Inflammatory macrophage treated with lipopolysaccharide for 1 hour (primary cell): Measurements from ENCODE around the gene SULT1B1.
"Not testable (repeated sequence)": the region's sequence is repeated elsewhere in the genome, so short reads cannot be mapped to it uniquely, and the experiment has no call there.

ENCODE experiments used
- DNase-seq, 2 donors: peaks; one replicate each; pipeline ENCODE4 v3.0.0-alpha.2; 2020 to 2022

Gene SULT1B1

DNA sequence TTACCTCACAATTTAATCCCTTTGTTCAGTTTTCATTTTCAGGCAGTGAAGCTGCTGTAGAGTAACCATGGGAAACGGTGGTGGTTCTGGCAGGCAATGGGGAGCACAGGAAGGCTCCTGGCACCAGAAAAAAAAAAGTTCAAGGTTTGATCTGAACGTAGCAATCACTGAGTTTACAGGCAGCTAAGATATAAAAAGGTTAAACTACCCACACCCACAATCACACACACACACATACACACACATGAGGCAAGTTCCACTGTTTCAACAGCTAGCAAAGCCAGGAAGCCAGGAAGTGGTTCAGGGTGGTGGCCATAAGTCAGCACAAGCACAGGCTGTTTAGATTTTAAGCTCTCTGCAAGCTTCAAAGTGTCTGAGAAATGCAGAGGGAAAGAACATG is at the start of gene SULT1B1:
TSS of gene SULT1B1 (minus strand) at position 166 of the 400 bp plus-strand sequence. CDS start 5,403 bp downstream, outside the sequence.
- DNase-seq = peak; percentile 47 to 53

DNA sequence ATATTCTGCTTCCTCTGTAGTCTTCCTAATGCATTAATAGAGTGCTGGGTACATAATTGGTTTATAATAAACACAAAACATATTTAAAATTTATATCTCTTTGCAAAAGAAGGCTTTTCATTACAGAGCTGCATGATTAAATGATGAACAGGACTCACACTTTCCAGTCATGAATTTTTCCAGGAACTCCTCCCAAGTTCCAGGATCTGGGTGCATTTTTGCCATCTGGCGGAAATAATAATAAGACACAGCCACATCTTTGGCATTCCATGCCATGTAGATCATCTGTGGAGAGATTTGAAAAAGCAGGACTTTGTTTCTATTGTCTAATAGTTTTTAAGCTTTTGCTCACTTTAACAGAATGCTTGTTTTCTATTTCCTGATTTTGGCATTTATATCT is 40.2 kb upstream of the SULT1B1 start:
- DNase-seq = no peak

DNA sequence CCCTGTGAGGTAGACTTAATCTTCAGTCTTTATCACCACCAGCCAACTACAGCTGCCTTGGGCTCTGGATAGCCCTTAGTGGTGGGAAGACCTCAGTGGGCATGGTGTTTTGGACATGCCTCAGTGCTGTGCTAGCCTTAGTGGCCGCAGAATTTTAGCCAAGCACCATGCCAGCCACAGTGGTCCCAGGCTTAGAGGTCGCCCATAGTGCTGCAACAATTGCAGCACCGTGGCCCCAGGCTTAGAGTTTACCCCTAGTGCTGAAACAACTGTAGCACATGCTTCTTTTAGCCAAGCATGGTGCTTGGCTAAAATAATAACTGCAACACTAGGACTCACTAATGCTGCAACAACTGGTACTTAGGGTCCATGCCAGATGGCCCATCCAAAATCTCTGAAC is 38.9 kb upstream of the SULT1B1 start:
- DNase-seq = no peak

DNA sequence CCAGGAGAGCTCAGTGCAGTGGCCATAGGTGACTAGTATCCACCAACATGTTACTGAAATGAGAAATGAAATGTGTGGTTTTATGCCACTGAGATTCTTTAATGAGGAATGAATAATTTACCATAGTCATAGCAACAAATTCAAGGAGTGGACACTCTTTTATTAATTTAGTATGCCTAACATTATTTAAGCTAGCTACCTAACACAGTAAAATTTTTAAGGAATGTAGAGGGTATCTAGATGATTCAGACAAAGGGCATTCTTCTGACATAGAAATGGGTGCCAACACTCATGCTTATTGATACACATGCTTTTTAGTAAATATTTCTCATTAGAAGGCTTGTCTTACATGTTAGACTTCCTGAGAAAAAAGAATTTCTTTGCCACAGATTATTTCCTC is 33.3 kb upstream of the SULT1B1 start:
- DNase-seq = no peak

DNA sequence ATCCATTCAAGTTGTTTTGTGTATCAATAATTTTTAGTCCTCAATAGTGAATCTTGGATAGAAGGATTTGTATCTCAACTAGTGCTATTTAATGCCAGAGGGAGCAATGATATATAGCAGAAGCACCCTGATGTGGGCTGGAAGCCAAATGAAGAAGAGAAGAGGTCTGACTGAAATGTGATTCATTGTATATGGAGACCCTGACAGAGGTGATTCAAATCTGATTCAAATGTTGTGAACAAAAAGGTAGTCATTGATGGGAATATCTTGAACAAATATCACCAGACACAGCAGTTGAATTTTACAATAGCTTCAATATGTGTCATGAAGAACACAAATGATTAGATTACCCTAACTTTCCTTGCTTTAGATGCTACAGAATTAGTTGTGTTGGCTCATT is 27.5 kb upstream of the SULT1B1 start:
- no peak for DNase-seq

DNA sequence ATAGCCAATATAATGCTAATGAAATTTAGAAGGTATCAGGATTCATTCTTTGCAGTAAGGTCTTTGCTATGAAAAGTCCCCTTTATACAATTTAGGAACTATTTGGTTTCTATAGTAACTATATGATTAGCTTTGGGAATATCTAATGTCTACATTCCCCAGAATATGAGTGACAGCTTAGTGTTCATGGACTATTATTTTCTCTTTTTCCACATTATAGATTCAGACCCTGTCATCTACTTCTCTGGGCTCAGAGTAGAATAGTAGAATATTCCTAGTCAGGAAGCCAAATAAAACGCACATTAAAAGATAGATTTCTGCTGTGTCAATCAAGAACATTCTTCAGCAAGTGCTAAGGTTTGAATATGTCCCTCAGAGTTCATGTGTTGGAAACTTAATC is 26.1 kb upstream of the SULT1B1 start:
- DNase-seq = no peak

DNA sequence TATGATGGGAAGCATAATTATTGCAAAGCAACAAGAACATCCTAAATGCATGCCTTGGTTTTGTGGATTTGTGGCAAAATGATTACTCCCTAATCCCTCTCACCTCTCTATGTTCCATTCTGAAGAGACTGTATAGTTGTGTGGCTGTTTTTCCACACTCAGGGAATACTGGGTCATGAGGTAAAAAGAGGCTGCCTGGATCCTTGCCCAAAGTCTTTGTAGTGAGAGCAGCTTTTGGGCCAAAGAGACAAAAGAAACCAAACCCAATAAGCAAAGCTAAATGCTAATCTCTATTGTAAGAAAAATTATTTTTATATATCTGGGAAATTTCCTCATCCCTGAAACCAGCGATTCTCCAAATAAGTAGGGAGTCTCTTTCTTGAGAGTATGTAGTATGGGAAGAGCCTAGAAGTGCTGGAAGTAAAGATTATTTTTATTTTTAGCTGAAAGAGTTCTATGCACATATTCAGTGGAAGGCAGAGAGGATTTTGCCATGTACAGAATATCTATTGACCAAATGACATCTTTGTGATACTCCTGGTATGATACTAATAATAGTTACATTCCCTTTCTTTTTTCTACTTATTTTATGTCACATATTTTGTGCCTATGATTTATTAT is 24.9 kb upstream of the SULT1B1 start:
- DNase-seq = no peak

DNA sequence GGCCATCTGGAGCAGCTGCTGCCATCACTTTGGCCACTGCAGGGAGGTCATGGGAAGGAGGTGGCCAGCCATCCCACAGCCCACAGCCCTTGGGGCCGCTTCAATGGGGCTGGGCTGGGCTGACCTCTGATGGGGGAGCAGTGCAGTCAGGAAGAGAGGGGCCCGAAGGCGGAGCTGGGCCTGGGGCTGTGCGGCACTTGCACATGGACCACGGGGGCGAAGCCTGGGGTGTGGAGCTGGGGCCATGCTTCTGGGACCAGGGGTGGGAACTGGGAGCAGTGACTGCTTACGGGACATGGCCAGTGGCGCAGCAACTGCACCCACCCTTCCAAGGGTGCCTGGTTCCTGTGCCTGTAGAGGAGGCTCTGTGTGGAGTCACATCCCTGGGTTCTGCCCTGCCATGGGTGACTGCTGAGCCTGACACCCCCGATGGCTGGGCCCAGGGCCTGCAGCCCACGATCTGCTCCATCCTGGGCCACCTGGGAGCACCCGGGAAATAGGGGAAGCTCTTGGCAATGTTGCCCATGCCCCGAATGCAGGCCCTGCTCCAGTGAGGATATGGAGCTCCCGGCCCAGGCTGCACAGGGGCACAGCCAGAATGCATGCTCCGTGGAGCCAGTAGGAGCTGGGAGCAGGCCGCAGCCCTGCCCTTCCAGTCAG is 22.4 kb upstream of the SULT1B1 start:
- no peak for DNase-seq

DNA sequence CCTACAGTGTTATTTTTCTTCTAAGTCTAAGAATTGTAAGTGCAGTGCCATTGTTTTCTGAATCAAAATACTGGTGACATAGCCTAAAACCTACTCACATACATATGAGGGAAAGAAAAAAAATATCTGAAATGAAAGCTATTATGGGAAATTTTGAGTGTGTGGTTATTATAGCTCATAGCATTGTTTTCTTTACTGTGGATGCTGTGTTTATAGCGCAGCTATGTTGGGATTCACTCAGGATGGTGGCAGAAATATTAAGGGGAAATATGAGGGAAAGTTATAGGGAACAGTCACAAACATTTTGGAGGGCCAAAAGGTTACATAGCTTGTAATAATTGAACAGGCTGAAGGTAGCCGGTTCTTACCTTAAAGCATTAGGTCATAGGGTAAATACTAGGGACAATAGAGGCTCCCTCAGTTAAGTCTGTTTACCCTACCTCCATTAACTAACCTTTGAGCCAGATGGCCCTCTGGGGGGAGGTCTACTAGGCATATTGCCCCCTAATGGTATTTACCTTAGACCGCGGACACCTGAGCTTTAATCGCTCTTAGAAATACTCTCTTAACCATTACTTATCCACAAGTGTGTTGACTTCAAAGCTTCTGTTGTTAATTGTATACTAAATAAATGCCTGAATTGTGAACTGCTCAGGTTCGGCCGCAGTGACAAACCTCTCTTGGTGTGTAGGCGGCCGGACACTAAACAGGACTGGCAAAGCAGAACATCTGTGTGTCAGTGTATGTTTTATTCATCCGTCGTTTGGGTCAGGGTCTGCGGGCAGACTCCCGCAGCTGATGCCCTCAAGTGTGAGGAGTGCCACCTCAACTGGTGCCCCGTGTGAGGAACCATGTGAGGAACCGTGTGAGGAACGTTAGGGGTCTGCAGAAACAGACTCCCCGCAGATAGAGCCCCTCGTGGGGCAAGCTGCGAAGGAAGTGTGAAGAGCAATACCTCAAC is 21.3 kb upstream of the SULT1B1 start:
- no peak for DNase-seq

DNA sequence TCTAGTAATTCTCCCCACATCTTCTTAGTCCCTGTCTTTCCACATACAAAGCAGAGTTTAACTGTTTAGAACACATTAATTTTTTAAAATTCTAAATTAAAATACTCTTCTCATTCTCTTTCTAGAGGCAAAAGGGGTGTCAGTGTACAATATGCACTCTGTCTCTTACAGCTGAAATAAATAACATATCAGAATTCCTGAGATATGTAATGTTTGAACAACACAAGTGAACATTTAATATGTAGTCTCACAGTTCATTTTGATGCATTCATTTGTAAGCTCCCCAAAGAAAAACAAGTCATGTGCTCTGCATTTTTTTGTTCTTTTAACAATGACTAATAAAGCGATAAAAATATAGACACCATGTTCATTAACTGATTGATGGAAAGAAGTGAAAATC is 19.7 kb upstream of the SULT1B1 start:
- DNase-seq = no peak

DNA sequence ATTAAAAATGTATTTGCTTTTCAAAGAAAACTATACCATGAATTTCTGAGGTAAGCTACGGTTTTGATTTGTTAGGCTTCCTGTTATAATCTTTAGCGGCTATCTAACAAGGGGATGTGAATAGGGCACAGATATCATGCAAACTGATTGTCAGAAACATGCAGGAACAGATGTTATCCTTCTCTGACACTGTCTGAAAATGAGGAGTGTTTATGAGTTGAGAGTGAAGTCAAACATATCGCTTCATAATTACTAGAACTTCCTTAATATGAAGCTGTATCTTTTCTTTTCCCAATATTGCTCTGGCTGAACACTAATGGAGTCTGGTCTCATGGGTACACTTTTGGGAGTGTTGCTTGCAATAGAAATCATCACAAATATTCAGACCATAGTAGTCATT is 16.3 kb upstream of the SULT1B1 start:
- DNase-seq = no peak

DNA sequence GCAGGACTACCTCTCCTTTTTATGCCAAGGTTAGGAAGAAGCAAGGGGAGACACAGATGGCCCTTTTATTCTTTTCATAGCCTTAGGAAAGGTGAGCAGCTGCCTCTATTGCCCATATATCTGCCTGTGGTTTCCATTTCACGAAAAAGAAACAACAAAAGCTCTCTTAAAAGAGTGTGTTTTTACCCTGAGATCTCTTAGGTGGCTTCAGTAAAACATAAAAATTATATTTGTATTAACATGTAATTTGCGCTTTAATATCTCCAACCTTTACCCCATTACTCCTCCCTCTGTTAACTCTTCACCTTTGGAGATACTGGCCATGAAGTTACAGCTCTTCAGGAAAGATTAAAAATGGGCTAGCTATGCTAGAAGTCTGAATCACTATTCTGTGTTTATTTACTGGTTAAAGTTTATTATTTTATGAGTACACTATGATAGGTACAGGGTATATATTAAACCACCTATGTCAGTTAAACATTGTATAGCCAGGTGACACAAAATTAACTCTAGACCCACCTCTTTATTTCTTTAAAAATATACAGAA is 15.0 kb upstream of the SULT1B1 start:
- no peak for DNase-seq

DNA sequence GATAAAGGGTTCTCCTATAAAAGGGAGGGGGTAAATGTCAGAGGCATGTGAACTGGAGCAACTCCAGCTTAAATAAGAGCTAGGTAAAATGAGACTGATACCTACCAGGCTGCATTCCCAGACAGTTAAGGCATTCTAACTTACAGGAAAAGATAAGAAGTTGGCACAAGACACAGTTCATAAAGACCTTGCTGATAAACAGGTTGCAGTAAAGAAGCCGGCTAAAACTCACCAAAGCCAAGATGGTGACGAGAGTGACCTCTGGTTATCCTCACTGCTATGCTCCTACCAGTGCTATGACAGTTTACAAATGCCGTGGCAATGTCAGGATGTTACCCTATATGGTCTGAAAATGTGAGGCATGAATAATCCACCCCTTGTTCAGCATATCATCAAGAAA is 13.1 kb upstream of the SULT1B1 start:
- no peak for DNase-seq

DNA sequence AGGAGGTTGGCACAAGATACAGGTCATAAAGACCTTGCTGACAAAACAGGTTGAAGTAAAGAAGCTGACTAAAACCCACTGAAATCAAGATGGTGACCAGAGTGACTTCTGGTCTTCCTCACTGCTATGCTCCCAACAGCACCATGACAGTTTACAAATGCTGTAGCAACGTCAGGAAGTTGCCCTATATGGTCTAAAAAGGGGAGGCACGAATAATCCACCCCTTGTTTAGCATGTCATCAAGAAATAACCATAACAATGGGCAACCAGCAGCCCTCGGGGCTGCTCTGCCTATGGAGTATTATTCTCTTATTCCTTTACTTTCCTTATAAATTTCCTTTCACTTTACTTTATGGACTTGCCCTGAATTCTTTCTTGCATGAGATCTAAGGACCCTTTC is 8.1 kb upstream of the SULT1B1 start:
- not testable (repeated sequence) for DNase-seq

DNA sequence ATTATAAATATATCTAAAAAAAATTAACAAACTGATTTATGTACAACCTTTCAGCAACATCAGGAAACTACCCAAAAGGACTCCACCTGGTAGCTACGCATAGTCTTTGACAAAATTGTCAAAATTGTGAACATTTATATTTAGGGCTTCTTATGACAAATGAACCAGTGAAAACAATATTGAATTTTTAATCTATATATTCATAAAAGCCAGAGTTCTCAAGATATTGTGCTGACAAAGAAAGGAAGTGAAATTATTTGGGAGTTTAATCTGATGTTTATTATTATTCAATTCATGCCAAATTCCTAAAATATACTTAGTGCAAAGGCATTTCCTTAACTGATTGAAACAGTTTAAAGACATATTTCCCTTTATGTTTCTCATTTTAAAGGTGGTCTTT is 5.3 kb upstream of the SULT1B1 start:
- no peak for DNase-seq

DNA sequence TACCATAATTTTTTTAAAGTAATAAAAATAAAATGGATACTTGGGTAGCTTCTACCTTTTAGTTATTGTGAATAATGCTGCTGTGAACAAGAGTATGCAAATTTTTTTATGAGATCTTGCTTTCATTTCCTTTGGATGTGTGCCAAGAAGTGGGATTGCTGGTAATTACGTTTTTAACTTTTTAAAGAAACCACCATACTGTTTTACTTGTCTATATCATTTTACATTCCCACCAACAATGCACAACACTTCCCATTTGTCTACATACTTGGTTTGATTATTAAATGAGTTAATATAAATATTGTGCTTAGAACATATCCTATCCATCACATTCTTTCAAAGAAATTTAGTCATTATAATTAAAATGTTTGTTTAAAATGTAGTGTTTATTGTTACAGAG is 3.9 kb upstream of the SULT1B1 start:
- DNase-seq = no peak

DNA sequence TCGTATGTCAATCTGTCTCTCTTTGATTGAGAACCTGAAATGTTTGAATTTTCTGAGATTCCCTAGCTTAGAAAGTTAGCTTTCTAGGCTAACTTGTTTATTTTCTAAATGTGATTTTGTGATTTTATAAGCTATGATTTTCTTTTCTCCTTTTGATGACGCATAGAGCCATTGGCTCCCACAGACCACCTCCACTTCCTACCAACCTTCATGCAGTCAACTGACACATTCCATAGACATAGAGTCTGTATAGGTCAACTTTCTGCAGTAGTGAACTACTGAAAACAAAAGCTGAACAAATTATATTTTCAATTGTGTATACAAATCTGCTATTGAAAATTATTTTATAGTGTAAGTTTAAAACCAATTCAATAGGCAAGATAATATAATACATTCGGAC is 2.8 kb upstream of the SULT1B1 start:
- DNase-seq = no peak

DNA sequence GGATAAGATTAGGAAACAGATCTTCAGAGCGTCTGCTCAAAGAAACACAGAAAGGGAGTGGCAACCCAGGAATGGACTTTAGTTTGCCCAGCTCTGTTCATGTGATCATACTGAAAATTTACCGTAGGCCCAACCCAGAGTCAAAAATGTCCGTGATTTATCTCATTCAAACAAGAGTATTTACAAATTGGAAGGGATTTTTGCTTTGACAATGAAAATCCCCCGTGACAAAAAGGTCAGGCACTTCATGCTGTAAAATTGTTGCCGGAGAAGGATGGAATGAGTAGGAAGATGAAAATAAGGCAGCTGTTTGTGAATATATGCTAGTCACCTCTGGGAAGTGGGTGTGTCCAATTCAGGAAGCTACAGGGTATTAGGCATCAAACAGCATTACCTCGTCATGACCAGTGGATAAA is 1.2 kb downstream of the SULT1B1 start:
- DNase-seq = peak in 1 of 2 donors; percentile 12

DNA sequence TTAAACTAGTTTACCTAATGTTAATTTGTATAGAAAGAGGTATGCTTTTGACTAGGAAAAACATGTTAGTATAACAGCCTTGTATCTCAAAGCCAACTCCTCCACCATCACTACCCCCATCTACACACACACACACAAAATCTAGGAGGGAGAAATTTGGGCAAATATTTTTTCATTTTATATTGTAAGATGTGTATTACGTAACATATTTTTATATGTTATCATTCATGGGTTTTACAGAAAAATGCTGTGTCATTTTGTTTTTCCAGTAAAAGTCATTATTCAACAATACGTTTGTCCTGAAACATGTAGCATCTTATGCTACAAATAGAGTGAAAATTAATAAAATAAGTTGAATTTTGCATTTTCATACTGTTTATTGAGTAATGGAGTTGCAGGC is 3.0 kb downstream of the SULT1B1 start:
- DNase-seq = no peak

DNA sequence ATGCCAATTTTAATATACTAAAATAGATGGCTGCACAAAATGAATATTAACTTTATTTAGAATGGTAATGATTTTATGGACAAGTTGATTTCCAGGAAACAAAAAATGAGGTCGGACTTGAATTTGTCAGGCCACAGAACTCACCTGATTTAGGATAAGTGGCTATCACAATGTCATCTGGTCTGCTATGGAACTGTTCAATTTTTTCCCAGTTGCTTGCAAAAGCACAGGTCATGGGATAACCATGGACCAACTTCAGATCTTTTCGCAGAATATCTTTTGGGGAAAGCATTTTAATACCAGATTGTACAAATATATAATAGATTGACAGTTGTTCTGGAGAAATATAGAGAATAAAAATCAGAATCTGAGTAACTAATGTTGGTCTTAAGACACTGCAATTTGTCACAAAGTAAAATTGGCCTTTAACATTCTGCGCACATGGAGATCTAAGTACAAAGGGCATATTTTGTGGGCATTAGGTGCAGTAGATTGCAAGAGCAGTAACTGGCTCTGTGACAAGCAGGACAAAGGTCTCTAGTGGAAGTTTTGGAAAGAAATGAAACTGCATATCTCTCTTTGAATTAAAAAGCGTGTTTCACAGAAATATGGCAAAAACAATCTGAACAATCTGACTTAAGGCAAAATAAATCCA is 5.4 kb downstream of the SULT1B1 start:
- DNase-seq = no peak

DNA sequence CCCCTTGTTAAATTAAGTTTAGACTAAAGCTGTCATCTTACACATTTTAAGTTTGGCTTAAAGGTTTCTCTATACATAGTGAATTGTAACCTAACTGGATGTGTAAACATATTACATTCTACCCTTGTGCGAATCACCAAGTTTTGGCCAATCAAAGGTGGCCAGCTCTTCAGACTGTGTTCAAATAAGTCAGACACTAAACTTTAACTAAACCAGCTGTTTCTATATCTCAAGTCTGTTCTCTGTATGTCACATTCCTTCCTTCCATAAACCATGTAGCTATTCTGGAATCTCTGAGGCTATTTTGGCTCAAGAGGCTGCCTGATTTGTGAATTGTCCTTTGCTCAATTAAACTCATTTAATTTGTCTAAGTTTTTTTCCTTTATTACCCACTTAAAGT is 6.7 kb downstream of the SULT1B1 start:
- no peak for DNase-seq

DNA sequence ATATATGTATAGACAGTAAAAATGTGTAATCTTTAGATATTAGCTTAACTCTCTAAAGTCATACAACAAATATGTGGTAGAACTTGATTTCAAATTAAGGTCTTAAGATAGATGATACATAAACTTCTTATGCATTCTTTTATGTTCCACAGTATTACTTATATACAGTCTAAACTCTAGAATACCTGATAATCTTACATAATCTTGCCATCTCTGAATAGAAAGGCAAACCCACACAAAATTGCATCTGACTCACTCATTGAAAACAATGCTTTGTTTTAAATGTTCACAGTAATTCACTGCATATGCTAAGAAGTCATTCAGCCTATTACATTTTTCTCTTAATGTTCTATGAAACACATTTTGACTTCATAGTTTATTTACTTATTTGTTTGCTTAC is 10.1 kb downstream of the SULT1B1 start:
- DNase-seq = no peak

DNA sequence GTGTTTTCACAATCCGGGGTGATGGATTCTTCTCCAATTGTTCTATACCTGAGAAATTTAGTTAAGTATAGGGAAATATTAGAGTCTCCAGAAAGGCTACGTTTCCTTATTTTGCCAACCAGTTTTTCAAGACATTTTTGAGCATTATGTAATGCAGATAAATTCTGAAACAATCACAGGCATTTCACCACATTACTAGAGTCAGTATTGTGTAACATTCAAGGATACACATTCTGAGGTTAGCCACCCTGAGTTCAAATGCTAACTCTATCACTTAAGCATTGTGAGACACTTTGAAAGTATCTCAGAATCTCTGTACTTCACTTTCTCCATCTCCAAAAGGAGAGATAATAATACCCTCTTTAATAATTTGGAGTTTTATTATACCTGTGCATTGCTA is 10.6 kb downstream of the SULT1B1 start:
- peak; percentile 32 to 59 for DNase-seq
